GM12875 (cell line): Measurements from ENCODE around the gene SGIP1.

Source experiments
- H3K4me3 ChIP-seq: one replicate; pipeline ENCODE4 v1.5.1; 2011; ENCODE audit warnings: low read depth, low read length, control low read depth
- TF ChIP-seq, protein P1 (sequence below): IDR thresholded peaks from 2 replicates; pipeline ENCODE4 v1.5.1; 2011; ENCODE audit warnings: low read depth, mild to moderate bottlenecking, control low read depth, inconsistent platforms, low read length, moderate library complexity, borderline replicate concordance; ENCODE audit not compliant: insufficient read depth

The SGIP1 gene

GRCh38 chr1:66532214-66532613 is 1.7 kb upstream of the SGIP1 start:
- no peak overlapping the region for H3K4me3 ChIP-seq
- TF ChIP-seq, protein P1, sequence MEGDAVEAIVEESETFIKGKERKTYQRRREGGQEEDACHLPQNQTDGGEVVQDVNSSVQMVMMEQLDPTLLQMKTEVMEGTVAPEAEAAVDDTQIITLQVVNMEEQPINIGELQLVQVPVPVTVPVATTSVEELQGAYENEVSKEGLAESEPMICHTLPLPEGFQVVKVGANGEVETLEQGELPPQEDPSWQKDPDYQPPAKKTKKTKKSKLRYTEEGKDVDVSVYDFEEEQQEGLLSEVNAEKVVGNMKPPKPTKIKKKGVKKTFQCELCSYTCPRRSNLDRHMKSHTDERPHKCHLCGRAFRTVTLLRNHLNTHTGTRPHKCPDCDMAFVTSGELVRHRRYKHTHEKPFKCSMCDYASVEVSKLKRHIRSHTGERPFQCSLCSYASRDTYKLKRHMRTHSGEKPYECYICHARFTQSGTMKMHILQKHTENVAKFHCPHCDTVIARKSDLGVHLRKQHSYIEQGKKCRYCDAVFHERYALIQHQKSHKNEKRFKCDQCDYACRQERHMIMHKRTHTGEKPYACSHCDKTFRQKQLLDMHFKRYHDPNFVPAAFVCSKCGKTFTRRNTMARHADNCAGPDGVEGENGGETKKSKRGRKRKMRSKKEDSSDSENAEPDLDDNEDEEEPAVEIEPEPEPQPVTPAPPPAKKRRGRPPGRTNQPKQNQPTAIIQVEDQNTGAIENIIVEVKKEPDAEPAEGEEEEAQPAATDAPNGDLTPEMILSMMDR: no peak

- H3K4me3 ChIP-seq: no peak overlapping the region
- TF ChIP-seq, protein P1: no peak
These were observed 862 bp upstream of the SGIP1 start for GRCh38 chr1:66532798-66533783.

DNA sequence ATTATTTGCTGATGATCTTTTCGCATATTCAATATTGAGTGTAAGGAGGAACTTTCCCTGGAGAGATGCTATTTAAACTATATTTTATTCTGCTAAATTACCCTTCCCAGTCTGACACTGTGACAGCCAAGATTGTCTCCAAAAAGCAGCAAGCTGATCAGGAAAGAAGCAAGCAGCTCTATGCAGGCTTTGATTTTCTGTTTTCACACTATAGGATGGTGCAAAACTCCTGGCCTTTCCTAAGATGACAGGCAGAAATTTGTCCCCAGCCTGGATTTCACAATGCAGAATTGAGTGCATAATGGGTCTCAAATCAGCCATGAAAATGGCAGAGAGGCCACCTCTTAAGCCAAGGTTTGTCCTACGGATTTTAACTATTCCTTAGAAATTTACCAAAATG is 1.1 kb downstream of the SGIP1 start:
- no peak overlapping the region for H3K4me3 ChIP-seq
- TF ChIP-seq, protein P1: no peak

DNA sequence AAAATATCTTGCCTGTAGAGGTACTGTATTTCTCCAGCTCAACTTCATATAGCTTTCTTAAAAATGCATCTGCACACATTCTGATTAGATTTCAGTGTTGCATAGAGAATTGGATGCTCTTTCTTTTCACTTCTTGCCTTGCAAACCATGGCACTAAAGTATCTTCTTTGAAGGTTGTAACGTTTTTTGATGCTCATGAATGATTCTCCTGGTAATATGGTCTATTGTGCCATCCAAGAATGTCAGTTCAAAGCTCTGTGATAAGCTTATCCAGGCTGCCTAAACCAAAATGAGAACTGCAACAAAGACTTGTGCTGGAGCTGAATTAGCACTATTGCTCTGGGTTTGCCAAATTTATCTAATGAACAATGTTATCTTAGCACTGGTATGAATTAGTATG is 1.9 kb downstream of the SGIP1 start:
- TF ChIP-seq, protein P1: no peak
- no peak overlapping the region for H3K4me3 ChIP-seq

GRCh38 chr1:66537718-66538117 is 3.8 kb downstream of the SGIP1 start:
- no peak overlapping the region for H3K4me3 ChIP-seq
- TF ChIP-seq, protein P1: no peak

GRCh38 chr1:66539491-66539890 is 5.5 kb downstream of the SGIP1 start:
- TF ChIP-seq, protein P1: no peak

More at GRCh38 chr1:66539491-66539890, 5.5 kb downstream of the SGIP1 start:
- no peak overlapping the region for H3K4me3 ChIP-seq
